Glutamatergic neuron (in vitro differentiated cells): ENCODE results near the gene PACRG. TPM values are rescaled to one million over a fixed set of nuclear protein-coding genes. Genes with fewer than 3 reads are reported as not detected.

Experiments used
- DNase-seq: peaks from one replicate; pipeline ENCODE4 v3.0.0; 2022
- H3K27ac Mint-ChIP-seq: one replicate; pipeline ENCODE4 v1.8.0; 2020; ENCODE audit warnings: mild to moderate bottlenecking, mixed read lengths, inconsistent platforms; ENCODE audit not compliant: unreplicated experiment
- H3K27me3 Mint-ChIP-seq: one replicate; pipeline ENCODE4 v1.8.0; 2020; ENCODE audit warnings: mild to moderate bottlenecking, moderate library complexity, mixed read lengths, inconsistent platforms; ENCODE audit not compliant: unreplicated experiment
- H3K36me3 Mint-ChIP-seq: one replicate; pipeline ENCODE4 v1.8.0; 2020; ENCODE audit warnings: mild to moderate bottlenecking, mixed read lengths, inconsistent platforms; ENCODE audit not compliant: unreplicated experiment
- H3K4me1 Mint-ChIP-seq: one replicate; pipeline ENCODE4 v1.8.0; 2020; ENCODE audit warnings: mild to moderate bottlenecking, low read depth, mixed read lengths, inconsistent platforms; ENCODE audit not compliant: unreplicated experiment
- H3K4me3 Mint-ChIP-seq: one replicate; pipeline ENCODE4 v1.8.0; 2020; ENCODE audit warnings: mild to moderate bottlenecking, mixed read lengths, inconsistent platforms; ENCODE audit not compliant: unreplicated experiment
- H3K9me3 Mint-ChIP-seq: one replicate; pipeline ENCODE4 v1.8.0; 2020; ENCODE audit warnings: mild to moderate bottlenecking, moderate library complexity, mixed read lengths, inconsistent platforms; ENCODE audit not compliant: unreplicated experiment
- CTCF ChIP-seq: fragments of 200-600 bp; sonication (generic); IDR thresholded peaks from one replicate; pipeline ENCODE4 v1.5.0; 2021; ENCODE audit not compliant: partially characterized antibody, unreplicated experiment
- total RNA-seq: library from RNA; stranded (reverse); fragmentation: NEBNext Ultra II Directional; extraction: Animal tissue kit (Norgen Biotek cat#: 25700); gene quantifications from one replicate; pipeline ENCODE4 v1.2.1, GENCODE V29; 2021; ENCODE audit not compliant: unreplicated experiment

Gene PACRG
- total RNA-seq, 1 donor from 2014 or later: not detected

DNA sequence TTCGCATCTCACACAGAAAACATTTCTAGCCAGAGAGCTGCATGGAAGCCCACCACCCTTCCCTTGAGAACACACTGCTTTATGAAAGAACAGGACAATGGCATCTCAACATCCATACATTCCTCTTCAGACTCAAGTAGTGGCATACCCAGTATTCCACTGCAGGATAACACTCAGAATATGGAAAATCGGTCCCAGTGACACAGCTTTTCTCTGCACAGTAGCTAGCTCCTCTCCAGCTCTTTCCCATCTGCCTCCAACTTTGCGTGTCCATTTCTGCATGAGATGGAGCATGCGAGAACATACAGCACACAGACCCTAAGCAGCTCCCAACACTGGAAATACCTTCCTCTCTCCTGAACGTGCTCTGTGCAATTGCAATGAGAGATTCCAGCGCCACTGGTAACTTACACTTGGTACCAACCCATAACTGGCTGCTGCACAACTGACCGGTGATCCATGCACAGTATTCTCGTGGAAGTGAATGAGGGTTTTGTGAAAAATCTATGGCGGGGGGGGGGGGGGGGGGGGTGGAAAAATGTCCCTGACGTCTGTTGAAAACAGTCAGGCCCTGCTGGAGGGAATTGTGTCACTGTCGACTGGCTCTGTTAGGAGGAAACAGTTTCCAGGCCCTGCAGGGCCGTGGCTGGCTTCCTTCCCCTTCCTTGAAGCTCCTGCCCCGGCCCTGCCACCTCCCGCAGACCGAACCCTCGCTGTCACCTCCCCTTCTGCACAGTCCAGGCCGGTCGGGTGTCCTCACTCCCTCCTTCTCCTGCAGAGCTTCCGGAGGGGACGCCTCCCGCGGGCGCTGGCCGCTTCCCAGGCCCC lies 420.9 kb downstream of the PACRG start:
- Mint-ChIP-seq H3K4me1 (no peaks in the 10 kb centered on the region), H3K27ac (no peak overlapping the region), H3K36me3 (no peaks in the 10 kb centered on the region), H3K27me3 (no peaks in the 10 kb centered on the region), H3K4me3 (no peak overlapping the region), H3K9me3 (peaks cover 3% of the 10 kb centered on the region)
- TF ChIP-seq CTCF: no peak
- DNase-seq: no peak

GRCh38 chr6:163149279-163149848 lies 421.6 kb downstream of the PACRG start:
- no peaks in the 10 kb centered on the region for H3K27me3 Mint-ChIP-seq
- no peaks in the 10 kb centered on the region for H3K4me1 Mint-ChIP-seq
- no peak for TF ChIP-seq CTCF
- no peak overlapping the region for H3K4me3 Mint-ChIP-seq
- DNase-seq: no peak
- peaks cover 3% of the 10 kb centered on the region for H3K9me3 Mint-ChIP-seq
- H3K27ac Mint-ChIP-seq: no peak overlapping the region
- no peaks in the 10 kb centered on the region for H3K36me3 Mint-ChIP-seq

GRCh38 chr6:163151212-163151611 lies 423.4 kb downstream of the PACRG start:
- Mint-ChIP-seq H3K9me3 (peaks cover 3% of the 10 kb centered on the region), H3K36me3 (no peaks in the 10 kb centered on the region), H3K4me1 (no peaks in the 10 kb centered on the region), H3K27me3 (peaks cover under 1% of the 10 kb centered on the region), H3K4me3 (no peak overlapping the region), H3K27ac (no peak overlapping the region)
- TF ChIP-seq CTCF: no peak
- no peak for DNase-seq

DNA sequence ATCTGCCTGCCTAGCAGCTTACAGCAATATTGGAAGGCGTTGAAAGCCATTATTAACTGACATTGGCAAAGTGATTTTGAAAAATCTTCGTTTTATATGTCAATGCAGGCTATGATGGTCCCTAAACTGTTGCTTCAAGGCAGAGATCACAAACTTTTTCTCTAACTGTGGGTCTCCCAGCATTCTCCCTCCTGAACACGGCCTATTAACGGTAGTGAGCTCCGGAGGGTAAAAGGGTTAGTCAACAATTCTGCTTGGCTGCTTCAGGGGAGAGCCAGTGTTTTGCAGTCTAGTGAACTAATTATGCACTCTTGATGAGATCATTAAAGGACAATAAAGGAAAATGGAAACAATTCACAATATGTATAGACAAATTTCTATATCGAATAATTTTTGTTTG lies 424.9 kb downstream of the PACRG start:
- no peak overlapping the region for H3K4me3 Mint-ChIP-seq
- H3K9me3 Mint-ChIP-seq: peaks cover 5% of the 10 kb centered on the region
- H3K27ac Mint-ChIP-seq: no peak overlapping the region
- no peak for DNase-seq
- TF ChIP-seq CTCF: no peak
- no peaks in the 10 kb centered on the region for H3K36me3 Mint-ChIP-seq
- no peaks in the 10 kb centered on the region for H3K4me1 Mint-ChIP-seq
- peaks cover 2% of the 10 kb centered on the region for H3K27me3 Mint-ChIP-seq

- Mint-ChIP-seq H3K27me3 (peaks cover 2% of the 10 kb centered on the region), H3K4me1 (no peaks in the 10 kb centered on the region), H3K4me3 (no peak overlapping the region), H3K27ac (no peak overlapping the region), H3K9me3 (peaks cover 3% of the 10 kb centered on the region), H3K36me3 (no peaks in the 10 kb centered on the region)
- TF ChIP-seq CTCF: no peak
- DNase-seq: no peak
These were observed 431.3 kb downstream of the PACRG start for GRCh38 chr6:163159110-163159509.
